EH (cell line): ENCODE data around the gene PELI3.

Source experiments
- DNase-seq: peaks from one replicate; pipeline ENCODE4 v3.0.0-alpha.2; 2015; ENCODE audit warnings: low read depth

The PELI3 gene

DNA sequence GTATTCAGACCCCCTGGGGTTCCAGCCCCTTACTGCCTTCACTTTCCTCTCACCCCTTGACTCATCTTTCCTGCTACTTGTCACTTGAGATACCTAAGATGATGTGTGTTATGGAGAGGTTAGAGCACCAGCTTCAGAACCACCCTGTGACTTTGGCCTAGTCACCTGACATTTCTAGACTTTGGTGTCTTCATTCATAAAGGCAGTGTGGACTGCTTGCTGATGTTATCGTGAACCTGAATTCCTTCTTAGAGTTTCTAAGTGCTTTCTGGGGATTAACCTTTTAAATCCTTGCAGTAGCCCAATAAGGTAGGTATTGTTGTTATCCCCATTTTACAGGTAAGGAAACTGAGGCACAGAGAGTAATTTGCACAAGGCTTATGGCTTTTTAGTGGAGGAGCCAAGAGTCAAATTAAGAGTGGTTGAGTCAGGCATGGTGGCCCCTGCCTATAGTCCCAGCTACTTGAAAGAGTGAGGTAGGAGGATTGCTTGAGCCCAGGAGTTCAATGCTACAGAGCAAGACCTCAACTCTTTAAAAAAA is 38.6 kb downstream of the PELI3 start:
- DNase-seq: no peak

DNA sequence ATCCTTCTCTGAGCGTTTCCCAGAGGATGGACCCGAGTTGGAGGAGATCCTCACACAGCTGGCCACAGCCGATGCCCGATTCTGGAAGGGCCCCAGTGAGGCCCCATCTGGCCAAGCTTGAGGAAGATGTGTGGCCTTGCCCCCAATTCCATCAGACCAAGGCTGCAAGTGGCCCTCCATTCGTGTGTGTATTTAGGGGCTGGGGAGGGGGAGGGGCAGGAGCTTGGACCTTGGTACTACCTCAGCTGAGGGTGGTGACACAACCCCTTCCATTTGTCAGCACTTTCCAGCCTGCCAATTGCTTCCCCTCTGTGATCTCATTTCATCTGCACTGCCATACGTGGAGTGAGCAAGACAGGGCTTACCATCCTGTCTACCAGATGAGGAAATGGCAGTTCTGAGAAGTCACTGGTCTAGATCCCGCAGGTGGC is 42.4 kb downstream of the PELI3 start:
- DNase-seq: no peak

DNA sequence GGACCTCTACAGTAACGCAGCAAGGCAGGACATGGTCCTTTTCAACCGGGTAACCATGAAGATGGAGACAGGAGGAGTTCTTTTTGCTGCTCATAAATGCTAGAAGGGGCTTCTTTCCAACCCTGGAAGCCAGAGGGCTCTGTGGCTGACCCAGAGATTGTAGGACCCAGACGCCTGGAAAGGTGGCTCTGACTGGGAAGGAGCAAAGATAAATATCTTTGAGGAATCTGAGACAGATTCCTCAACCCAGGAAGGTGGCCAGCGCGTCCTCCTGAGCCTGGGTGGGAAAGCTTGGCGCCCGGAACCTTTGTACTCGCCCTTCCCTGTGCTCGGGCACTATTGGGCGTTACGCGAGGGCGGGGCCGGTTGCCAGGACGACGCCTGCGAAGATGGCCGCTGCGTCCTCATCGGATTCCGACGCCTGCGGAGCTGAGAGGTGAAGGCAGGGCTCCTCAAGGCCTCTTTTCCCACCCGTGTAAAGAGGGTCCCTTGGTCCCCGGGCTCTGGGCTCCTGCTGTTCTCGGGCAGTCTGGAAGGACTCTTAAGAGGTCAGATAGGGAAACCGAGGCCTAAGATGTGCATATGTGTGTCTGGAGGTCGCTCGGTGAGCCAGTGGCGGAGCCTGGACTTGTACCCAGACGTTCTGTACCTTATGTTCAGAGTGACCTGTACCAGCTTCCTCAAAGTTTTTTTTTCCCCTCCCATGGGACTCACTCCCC is 43.7 kb downstream of the PELI3 start, which contains the start of gene BBS1:
Gene BBS1, plus strand, starts transcription at position 365 of the 719 bp plus-strand sequence. Its CDS starts 25 bp downstream, at position 390.
- peak; percentile 81 for DNase-seq

DNA sequence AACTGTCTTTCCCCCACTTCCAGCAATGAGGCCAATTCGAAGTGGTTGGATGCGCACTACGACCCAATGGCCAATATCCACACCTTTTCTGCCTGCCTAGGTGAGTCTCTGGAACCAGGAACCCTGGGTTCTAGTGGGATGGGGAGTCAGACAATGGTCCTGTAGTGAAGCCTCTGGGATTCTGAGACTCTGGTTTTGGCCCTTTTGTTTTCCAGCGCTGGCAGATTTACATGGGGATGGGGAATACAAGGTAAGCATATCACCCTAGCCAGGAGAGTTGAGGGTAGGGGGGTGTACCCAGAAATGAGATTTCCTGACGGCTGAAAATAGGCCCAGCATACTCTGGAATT is 44.3 kb downstream of the PELI3 start:
- DNase-seq: no peak

DNA sequence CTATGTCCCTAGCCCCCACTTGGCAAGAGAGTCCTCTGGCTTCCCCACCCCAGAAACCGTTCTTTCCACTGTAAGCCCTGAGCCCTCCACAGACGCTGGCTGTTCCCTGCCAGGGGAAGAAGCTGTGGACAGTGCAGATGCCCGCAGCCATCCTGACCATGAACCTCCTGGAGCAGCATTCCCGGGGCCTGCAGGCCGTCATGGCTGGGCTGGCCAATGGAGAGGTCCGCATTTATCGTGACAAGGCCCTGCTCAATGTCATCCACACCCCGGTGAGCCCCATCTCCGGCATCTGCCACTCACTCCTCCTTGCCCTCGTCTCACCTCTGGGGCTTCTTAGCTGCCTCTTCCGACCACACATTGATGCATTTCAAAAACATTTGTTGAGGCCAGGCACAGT is 56.9 kb downstream of the PELI3 start:
- no peak for DNase-seq

DNA sequence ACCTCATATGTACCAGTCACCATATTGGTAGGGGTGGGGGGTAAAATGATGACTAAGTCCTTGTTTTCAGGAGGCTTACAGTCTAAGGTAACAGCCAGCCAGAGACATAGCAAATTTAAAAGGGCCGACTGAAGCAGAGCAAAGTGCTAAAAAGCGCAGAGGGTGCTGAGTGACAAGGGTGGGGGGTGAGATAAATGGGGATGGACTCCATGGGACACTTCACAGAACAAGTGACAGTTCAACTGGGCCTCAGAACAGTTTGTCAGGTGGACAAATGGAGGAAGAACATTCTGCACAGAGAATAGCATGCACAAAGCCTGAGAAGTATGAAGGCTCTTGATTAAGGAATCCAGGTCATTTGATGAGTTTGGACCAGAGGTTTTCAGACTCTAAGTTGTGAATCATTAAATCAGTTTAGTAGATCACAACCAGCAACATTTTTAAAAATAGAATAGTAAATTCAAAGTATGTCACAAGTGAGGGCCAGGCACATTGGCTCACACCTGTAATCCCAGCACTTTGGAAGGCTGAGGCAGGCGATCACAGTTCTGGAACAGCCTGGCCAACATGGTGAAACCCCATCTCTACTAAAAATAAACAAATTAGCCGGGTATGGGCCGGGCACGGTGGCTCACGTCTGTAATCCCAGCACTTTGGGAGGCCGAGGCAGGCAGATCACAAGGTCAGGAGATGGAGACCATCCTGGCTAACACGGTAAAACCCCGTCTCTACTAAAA is 57.8 kb downstream of the PELI3 start:
- DNase-seq: no peak
